ENCODE results near the gene GRM7.

The GRM7 gene

DNA sequence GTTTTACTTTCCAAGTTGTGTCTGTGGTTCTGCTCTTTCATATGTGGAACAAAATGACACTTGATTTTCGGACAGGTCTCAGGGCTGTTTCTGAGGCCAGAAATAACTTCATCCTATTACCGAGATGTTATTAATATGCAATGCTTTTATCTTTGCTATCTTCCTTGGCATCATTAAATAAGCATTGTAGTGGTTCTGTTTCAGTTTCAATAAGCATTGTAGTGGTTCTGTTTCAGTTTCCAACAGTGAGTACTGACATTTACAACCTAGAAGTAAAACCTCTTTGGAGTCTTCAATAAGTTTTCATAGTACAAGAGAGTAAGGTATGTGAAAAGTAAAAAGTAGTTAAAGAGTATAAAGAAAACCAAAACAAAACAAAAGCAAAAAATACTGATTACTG is 746.2 kb downstream of the GRM7 start:
- DNase-seq: no peak

DNA sequence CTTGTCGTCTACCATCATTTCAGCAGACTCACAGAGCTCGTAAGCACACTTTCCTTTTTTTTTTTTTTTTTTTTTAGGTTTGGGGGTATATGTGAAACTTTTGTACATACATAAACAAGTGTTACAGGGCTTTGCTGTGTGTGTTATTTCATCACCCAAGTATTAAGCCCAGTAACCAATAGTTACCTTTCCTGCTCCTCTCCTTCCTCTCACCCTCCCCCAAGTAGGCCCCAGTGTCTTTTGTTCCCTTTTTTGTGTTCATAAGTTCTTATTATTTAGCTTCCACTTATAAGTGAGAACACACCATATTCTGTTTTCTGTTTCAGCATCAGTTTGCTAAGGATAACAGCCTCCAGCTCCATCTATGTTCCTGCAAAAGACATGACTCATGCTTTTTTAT is 746.8 kb downstream of the GRM7 start:
- no peak for DNase-seq

DNA sequence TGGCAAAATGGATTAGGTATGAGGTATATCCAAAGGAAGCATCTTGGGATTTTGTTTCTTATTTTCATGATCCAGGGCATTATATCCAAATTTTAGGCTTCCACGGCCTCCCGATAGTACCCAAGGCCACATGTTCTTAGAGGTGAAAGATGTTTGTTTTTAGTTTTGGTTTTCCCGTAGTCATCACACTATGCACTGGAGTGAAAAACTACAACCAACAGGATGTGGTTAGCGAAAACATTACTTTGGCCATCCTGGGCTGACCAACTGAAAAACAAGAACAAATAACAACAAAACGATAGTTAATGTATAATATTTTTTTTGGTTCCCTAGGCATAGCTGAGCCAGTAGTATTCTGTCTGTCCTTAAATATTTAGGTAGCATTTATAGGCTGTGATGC is 749.7 kb downstream of the GRM7 start:
- DNase-seq: no peak

DNA sequence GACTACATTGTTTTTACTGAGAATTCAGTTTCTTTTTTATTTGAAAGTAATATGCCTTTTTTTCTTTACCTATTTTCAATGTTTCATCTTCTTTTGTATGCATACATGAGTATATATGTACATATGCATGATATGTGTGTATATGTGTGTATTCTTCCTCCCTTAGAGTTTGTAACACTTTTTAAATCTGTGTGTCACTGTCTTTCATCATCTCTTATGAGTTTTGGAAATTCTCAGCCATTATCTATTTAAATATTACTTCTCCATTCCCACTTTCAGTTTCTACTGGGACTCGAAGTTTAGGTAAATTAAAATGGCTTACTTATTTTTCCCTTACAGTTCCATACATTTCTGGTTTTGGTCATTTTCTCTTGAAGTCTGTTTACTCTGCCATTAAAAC is 754.1 kb downstream of the GRM7 start:
- DNase-seq: no peak

DNA sequence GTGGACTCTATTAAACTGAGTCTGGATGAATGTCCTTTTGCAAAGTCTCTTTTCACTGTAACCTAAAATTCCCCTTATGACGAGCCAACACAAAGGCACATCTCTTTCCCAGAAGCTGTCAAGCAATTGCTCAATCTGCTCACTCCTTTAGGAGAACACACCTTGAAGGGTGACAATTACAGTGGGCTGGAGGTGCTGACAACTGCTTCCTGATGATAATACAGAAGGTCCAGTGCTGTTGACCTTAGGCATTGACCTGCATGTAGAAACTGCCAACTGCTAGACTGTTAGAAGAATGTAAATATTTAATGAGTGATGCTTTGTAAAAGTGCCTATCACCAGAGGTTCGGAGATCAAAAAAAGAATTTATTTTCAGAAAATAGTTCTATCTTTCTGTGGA is 757.7 kb downstream of the GRM7 start:
- no peak for DNase-seq

DNA sequence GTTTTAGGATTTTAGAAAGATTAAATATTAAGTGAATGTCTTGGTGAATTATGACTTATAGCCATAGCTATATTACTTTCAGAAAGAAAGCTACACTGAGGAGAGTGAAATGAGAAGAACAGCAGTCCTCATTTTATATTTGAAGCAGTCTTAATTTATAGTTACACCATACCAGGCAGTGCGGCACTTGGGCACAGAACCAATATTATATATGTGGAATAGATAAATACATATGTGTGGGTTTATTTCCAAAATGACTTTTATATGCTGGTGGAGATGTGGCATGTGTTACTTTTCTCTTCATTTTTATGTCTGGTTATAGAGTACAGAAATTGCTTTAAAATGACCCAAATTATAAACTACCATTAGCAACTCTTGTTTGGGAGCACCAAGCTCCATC is 759.5 kb downstream of the GRM7 start:
- no peak for DNase-seq

DNA sequence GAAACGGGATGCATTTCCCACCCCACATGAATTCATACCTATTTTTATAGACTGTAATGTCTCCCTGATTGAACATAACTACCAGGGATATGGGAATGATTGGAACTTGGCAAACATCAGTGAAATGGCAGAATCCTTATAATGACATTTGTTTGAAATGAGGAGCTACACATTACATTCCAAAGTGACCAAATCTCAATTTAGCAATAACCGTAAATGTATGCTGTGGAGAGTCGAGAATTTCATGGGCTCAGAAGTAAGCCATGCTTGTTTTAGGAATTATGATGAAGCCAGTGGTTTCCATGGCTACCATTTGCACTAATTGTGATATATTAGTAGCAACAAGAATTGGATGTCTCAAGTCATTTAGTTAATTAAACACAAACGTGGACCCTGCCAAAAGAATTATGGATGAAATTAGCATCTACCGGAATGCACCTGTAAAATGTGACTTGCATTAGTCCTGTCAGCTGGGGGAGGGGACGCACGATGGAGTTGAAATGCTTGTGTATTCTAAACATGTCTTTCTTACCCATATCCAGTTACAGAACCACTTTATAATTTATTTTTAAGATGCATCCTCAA is 760.2 kb downstream of the GRM7 start:
- DNase-seq: no peak

DNA sequence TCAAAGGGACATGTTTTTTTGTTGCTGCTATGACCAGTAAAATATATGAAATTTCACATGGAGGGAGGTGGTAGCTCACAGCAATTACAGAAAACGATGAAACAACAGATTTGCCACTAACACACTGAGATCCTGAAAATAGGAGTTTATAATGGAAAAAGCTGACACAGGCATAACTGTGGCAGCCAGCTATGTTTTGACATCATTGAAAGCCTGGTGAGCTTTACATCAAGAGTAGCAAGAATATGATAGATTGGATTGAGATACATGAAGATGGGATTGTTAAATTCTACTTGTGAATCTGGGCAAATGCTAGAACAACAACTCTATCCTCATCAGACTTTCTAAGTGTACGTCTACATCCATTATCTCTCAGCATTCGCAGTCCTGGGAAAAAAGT is 760.7 kb downstream of the GRM7 start:
- no peak for DNase-seq

DNA sequence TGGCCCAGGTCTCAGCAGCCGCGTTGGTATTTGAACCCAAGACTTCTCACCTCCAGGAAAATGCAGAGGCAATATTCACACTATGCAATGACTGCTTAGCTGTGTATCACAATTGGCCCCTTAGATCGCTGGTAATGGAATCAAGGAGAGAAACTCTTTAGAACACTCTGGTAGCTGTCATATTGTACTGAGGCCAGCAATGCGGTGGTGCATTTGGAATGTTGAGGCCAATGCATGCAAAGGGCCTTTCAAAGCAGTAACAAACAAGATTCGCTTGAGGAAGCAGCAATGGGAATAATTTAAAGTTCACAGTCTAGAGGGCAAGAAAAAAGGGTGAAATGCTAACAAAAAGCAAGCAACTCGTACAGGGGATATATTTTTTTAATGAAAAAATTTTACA is 764.1 kb downstream of the GRM7 start:
- DNase-seq: no peak

DNA sequence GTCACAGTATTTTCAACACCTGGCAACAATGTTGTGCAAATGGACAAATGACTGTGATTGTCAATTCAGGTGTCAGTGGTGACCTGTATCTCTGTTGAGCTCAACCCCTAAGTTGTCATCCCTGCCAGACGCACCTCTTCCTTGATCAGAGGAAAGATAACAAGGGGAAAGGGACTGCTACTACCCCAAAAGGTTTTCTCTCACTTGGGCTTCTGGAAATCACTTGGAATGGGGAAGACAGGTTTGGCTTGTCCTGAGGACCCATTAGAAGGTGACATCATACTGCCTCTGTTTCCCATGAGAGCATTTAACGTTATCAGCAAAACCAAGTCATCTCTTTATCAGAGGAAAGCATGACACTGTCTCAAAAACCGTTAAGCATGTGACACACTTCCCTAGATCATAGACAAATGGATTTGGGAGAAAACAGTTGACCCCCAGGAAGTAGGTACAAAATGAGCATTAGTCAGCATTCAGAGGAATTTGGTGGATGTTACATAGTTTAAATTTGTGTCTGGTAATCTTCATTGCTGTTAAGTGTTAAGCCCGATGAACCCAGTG is 769.5 kb downstream of the GRM7 start:
- no peak for DNase-seq

DNA sequence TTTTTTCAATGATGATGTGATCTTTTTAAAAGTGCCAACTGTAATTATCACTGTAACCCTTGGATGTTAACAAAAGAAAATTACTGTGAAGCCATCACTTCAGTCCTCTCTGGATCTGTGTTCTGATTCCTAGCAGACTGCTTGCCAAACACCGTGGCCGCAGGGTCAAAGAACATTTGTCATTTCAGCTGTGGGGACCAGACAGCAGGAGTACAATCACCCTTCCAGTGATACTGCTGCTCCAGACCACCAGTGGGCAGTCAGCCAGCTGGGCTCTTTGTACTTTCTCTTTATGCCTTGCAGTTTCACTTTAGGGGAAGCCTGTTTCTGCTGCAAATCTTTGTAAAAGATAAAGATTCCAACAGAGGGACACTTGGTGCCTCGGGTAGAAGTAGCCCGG is 770.0 kb downstream of the GRM7 start:
- no peak for DNase-seq

DNA sequence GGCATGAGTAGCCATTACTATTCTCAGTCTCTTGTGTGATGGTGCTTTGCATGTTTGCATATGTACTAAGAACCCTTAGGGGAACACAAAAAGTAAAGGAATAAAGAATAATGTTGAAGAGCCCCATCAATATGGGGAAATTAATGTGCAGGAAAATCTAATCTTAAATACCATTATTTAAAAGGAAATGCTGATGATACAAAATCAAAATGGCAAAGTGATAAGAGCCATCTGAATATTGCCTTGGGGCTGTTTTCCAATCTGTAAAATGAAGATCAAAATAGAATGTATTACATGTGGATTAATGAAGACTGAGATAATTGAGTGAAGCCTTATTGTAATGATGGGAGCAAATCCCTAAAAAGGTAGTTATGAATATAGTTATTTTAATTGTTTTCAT is 771.4 kb downstream of the GRM7 start:
- DNase-seq: no peak

DNA sequence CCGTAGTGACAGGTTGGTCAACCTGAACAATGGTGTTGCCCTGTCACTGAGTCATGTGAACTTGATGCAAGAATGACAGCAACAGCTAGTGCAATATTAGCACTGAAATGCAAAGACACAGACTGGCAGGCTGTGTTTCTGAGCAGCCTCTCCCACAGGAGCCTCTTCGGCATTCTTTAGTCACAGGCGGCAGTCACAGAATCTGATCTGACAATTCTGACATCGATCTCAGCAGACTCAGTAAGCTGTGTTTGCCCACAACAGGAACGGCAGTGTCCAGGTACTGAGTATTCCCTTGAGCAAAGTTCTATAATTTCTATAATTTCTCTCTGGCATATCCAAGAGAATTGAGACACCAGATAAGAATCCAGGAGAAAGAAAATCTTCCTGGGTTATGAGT is 776.8 kb downstream of the GRM7 start:
- no peak for DNase-seq

DNA sequence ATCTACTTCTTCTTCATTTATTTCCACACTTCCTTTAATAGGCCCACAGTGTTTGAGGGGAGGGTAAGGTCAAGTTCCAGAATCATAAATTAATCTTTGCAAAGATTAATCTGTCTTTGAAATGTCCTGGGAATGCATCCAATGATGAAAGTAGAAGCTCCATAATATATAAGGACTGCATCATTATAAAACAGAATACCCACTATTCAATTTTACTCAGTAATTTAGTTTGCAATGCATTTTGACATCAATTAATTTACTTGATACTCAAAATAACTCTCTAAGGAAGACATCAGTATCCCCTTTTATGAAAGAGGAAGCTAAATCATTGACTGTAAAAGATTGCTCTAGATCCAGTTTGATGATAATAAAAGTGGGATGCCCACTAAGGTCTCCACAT is 777.2 kb downstream of the GRM7 start:
- DNase-seq: no peak

DNA sequence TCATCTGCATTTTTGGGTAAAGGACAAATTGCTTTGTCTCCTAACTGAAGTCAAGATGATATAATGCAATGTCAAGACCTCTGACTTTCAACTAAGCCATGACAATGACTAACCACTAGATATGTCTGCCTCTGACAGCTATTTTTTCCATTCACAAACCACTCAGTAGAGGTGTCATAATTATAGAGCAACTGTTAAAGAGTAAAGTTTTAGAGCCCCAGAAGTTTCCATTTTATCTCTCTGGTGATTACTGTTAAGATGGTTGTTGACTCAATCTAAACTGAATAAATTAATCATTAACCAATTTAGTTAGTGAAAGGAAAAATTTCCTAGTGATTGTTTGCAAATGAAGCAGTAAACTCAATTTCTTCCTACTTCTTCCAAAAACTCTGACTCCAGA is 779.9 kb downstream of the GRM7 start:
- DNase-seq: no peak

DNA sequence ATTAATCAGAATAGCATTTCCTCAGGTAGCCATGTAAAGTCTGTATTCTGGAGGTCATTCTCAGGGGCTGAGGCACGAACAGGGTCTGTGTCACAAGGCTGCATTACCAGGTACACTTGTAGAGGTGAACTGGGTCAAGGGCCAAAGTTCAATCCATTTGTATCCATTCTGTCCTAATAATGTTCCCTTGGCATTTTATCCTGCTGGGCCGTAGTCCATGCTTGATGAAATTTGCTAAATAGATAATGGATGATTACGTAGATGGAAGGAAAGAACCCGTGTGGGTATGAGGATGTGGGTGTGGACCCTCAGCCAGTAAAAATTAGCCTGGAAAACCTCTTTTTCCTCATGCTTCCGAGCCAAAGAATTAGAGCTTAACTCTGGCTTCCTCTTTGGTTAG is 785.9 kb downstream of the GRM7 start:
- DNase-seq: no peak

DNA sequence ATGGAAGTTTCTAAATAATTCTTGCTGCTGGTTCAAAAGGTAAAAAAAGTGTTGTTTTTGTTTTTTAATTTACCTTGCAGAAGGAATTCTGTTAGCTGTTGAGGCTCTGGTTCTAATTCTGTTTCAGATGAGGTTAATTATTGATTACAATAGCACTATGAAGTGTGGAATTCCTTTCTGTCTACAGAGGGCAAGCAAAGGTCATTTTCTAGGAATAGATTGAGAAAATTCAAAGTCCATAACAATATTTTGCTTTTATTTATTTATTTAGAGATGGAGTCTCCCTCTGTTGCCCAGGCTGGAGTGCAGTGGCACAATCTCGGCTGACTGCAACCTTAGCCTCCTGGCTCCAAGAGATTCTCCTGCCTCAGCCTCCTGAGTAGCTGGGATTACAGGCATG is 789.6 kb downstream of the GRM7 start:
- DNase-seq: no peak

DNA sequence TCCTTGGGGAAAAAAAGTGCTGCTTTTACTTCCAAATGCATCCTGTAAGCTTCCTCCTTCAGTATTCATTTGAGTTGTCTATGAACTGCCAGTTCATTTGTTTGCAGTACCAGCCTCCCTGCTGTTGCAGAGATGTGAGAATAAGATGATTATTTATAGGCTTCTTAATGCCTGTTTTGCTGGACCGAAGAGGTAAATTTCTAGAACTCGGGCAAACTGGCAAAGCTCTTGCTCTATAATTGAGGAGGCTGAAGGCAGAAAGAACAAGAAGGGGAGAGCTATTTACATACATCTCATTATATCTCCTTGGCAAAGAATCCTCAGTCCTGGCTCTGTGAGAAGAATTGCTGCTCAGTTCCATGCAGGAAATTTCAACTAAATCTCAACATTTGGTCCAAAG is 790.4 kb downstream of the GRM7 start:
- DNase-seq: no peak

DNA sequence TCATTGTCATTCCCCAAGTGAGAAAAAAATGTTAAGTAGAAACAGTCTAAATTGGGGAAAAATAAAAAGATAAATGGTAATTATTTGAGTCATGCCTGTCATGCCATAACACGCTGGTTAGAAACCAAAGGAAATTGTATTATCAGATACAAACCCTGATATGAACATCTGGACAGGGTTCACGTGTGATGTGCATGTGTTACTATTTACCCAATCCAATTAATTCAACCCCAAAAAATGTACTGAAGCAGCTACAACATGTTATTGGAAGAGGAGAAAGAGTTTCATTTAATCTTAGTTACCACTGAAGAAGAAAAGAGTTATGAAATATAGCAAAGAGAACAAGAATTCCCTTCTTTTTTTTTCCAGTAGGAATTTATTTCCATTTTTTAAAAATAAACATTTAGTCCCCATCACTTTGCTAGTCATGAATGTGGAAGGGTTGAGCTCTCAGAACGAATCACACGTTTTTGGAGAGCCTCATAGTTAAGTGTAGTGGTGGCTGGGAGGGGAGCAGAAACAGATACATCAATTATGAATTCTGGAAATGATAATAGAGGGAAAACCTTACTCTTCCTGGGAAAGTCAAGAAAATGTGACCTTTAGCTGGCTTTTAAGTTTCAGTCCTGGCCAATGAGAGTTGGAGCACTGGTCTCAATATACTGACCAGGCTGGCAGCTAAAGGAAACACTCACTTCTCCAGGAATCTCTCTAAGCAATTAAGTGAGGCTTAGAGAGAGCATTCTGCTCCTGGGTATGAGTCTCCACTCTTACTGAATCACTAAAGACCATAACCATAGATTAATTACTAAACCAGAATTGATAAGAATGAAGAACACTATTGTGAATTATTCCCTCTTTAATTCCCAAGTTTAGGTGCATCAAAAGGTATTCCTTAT is 796.5 kb downstream of the GRM7 start:
- no peak for DNase-seq

DNA sequence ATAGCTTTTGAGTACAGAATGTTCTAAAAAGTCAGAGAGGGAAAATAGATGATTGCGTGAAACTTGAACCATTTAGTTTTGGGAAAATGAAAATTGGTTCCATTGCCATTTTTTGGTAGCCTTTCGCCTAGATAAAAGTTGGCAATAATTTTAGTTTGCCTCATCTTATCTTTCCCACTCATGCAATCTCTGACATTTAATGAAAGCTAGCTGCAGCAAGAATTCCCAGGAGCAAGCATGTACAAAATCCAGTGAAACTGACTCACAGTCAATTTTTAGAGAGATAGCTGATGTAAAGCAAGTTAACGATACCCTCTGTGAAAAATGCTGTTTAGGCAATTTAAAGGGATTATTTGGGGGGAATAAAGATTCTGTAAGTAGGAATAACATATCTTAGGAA is 797.4 kb downstream of the GRM7 start:
- no peak for DNase-seq

DNA sequence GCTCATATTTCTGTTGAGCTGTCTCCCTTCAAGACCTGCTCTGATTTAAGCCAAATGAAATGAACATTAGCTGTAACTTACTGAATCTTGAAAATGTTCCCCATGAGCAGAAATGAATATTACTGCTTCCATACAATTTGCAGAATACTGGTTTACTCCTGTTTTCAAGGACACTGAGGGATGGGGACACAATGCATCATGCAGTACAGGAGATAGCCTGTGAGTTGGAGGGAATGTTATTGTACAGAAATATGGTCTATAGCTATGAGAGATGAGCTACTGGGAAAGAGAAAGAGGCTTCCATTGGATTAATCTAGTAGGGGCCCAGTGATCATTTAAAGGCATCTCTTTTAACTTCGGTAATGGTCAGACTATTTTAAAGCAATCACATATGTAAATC is 798.2 kb downstream of the GRM7 start:
- DNase-seq: no peak

DNA sequence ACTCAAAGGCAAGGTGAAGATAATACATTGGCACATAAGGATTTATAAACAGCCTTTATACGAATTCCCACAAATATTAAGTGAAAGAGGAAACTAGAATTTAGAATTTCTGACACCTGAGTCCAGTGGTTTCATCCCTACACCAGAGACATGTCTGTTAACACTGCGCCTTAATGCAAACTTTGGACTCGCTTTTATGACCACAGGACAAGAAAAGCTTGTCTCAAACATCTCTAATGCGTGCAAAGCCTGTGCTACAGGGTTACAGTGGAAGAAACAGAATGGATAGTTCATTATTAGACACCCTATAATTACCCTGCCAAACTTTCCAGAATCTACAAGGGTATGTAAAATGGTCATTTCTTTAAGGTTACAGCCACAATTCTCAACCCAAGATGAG is 802.9 kb downstream of the GRM7 start:
- no peak for DNase-seq

DNA sequence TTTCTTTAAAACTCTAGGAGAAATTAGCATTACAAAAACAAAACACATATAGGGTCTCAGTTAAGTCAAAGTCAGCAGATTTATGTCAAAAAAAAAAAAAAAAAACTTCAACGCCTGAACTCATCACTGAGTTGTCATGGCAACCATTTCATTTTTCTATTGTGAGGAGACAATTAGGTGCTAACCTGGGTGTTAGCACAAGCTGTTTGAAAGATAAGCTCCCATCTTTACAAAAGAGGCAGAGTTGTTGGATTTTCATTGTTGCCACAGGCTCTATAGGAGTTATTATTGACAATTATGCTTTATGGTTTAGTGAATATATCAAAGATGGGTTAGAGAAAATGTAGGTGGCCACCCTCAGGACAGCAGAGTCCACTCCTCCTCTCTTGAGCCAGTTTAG is 806.9 kb downstream of the GRM7 start:
- DNase-seq: no peak

DNA sequence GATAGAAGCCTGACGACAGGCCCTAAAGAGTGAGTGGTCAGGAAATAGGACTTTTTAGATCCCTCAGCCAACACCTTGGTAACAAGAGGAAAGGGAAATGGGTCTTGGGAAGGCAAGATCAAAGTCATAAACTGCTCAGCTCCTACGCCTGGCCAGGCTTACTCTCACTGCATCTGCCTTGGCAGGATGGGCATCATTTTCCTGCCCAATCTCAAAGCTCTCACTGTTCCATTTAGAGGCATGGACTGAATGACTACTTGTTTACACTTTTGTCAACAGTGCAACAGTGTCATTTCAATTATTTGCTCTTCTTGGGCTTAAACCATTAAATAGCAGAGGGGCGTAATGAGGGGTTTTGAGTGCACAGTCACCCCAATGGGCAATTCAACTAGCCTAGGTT is 808.7 kb downstream of the GRM7 start:
- no peak for DNase-seq

DNA sequence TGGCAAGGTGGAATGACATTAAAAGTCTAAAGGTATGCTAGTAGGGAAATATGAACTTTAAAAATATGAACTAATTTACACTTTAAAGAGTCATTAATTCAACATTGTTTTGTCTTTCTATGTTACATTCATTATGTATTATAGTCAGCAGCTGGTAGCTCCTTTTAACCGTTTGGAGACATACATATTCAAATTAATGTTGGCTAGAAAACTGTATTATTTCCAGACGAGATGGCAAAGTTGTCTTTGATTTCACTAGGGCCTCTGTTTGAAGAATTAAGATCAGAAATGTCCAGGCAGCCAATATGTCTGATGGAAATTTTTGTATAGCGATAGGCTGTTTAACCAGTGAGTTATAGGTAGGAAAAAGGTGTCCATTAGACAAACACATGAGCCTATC is 817.6 kb downstream of the GRM7 start:
- no peak for DNase-seq
